HepG2 (cell line): ENCODE measurements around the gene SEMA3B. TPM values are rescaled to one million over a fixed set of nuclear protein-coding genes. Genes with fewer than 3 reads are reported as not detected.

ENCODE experiments used
- ARNT ChIP-seq: fragments of 450-650 bp; IDR thresholded peaks from 2 replicates; pipeline ENCODE4 v1.6.1; 2017
- GABPB1 ChIP-seq: IDR thresholded peaks from 2 replicates; pipeline ENCODE4 v1.6.1; 2016; ENCODE audit warnings: mild to moderate bottlenecking, missing genetic modification reagents, moderate library complexity, missing compliant biosample characterization
- KDM5B ChIP-seq: sonication (generic); formaldehyde crosslinking; IDR thresholded peaks from 2 replicates; pipeline ENCODE4 v1.4.0; 2020; ENCODE audit warnings: missing genetic modification reagents, mild to moderate bottlenecking, borderline replicate concordance
- LCORL ChIP-seq, 2 experiments: fragments of 450-650 bp in 1 of 2; sonication (generic) in 1 of 2; formaldehyde crosslinking in 1 of 2; IDR thresholded peaks; 2 replicates each; pipeline versions ENCODE4 v1.5.0 to v1.6.1; 2017 to 2020; ENCODE audit warnings: antibody characterized with exemption in 1 of 2, missing genetic modification reagents in 1 of 2
- MATR3 ChIP-seq: sonication (generic); formaldehyde crosslinking; IDR thresholded peaks from 2 replicates; pipeline ENCODE4 v1.4.0; 2020; ENCODE audit warnings: missing genetic modification reagents
- MAZ ChIP-seq, 2 experiments: sonication (generic) in 1 of 2; formaldehyde crosslinking in 1 of 2; IDR thresholded peaks; 2 replicates each; pipeline versions ENCODE4 v1.5.0 to v1.6.1; 2012 to 2020; ENCODE audit warnings: low read depth in 2 of 2, mild to moderate bottlenecking in 2 of 2, borderline replicate concordance in 1 of 2, improper control_type of control experiment in 1 of 2, low read length in 1 of 2, missing genetic modification reagents in 1 of 2, moderate library complexity in 1 of 2
- NCOA5 ChIP-seq: sonication (generic); formaldehyde crosslinking; IDR thresholded peaks from 2 replicates; pipeline ENCODE4 v1.4.0; 2020; ENCODE audit warnings: missing genetic modification reagents
- POLR2G ChIP-seq: fragments of 200-400 bp; formaldehyde crosslinking; IDR thresholded peaks from 2 replicates; pipeline ENCODE4 v1.6.1; 2018; ENCODE audit warnings: mild to moderate bottlenecking, low read depth, low read length, moderate library complexity
- RBM22 ChIP-seq: fragments of 200-400 bp; formaldehyde crosslinking; optimal IDR thresholded peaks from 2 replicates; pipeline ENCODE3; 2017; ENCODE audit warnings: mild to moderate bottlenecking, low read length, moderate library complexity
- RFX5 ChIP-seq: IDR thresholded peaks from 2 replicates; pipeline ENCODE4 v1.6.1; 2011; ENCODE audit warnings: low read depth, low read length, improper control_type of control experiment
- ZFP41 ChIP-seq: sonication (generic); formaldehyde crosslinking; IDR thresholded peaks from 2 replicates; pipeline ENCODE4 v1.4.0; 2020; ENCODE audit warnings: mild to moderate bottlenecking, missing genetic modification reagents, borderline replicate concordance
- ZNF160 ChIP-seq: sonication (generic); formaldehyde crosslinking; IDR thresholded peaks from 2 replicates; pipeline ENCODE4 v1.8.0; 2022; ENCODE audit warnings: mild to moderate bottlenecking, inconsistent platforms, missing genetic modification reagents
- ZNF276 ChIP-seq: sonication (generic); formaldehyde crosslinking; IDR thresholded peaks from 2 replicates; pipeline ENCODE4 v1.4.0; 2020; ENCODE audit warnings: mild to moderate bottlenecking, low read depth, missing genetic modification reagents
- ZNF329 ChIP-seq: sonication (generic); formaldehyde crosslinking; IDR thresholded peaks from 2 replicates; pipeline ENCODE4 v1.9.0; 2021; ENCODE audit warnings: low read depth, mild to moderate bottlenecking, missing genetic modification reagents
- polyA plus RNA-seq, 8 experiments: library from polyadenylated mRNA; depleted of rRNA in 3 of 8; stranded (reverse) in 7 of 8; unstranded in 1 of 8; fragments of >200 nt; fragmentation: Illumina TruSeq in 4 of 8; extraction: Trizol in 4 of 8; gene quantifications; 2 replicates each; pipeline versions ENCODE4 v1.2.1 to v1.2.3, GENCODE V29; 2011 to 2016; ENCODE audit warnings: low read depth in 4 of 8, missing spikeins in 1 of 8, mixed read lengths in 1 of 8; ENCODE audit not compliant: insufficient read depth in 1 of 8
- total RNA-seq, 5 experiments: library from RNA; depleted of rRNA; stranded (reverse); fragments of >200 nt; fragmentation: Illumina TruSeq; extraction: Trizol; gene quantifications; 2 replicates each; pipeline ENCODE4 v1.2.3, GENCODE V29; 2016; ENCODE audit warnings: low read depth in 1 of 5

The SEMA3B gene
- total and polyA plus RNA-seq, 2 of the 13 experiments (the other 11 are each of a cell fraction or from before 2014, with no cell fraction given) = 93.2 to 158 TPM

GRCh38 chr3:50274371-50275104 lies 5.6 kb downstream of the SEMA3B start (continued):
- TF ChIP-seq ZNF276 (CRISPR knock-in tag) (no peak), RFX5 (no peak), LCORL (IDR thresholded peaks at IDR 0.05) (no peak), LCORL (CRISPR knock-in tag; IDR thresholded peaks at IDR 0.05) (no peak), GABPB1 (CRISPR knock-in tag) (no peak), POLR2G (0 out of 2 replicates have a peak, but pooled peaks have one; percentile 18), KDM5B (CRISPR knock-in tag) (no peak), ZFP41 (CRISPR knock-in tag) (no peak), MAZ (IDR thresholded peaks at IDR 0.05; ENCODE audit: borderline replicate concordance, low read depth, low read length) (0 out of 2 replicates have a peak, but pooled peaks have one; percentile 24), MAZ (CRISPR knock-in tag; IDR thresholded peaks at IDR 0.05; ENCODE audit: low read depth) (no peak), MATR3 (CRISPR knock-in tag) (no peak), ZNF160 (CRISPR knock-in tag) (no peak), RBM22 (peak; percentile 74), ARNT (no peak), ZNF329 (CRISPR knock-in tag) (no peak), NCOA5 (CRISPR knock-in tag) (no peak)
